ENCODE results near the gene PI4KA.
"Not testable (repeated sequence)": the region's sequence is repeated elsewhere in the genome, so short reads cannot be mapped to it uniquely, and the experiment has no call there.

Gene PI4KA

DNA sequence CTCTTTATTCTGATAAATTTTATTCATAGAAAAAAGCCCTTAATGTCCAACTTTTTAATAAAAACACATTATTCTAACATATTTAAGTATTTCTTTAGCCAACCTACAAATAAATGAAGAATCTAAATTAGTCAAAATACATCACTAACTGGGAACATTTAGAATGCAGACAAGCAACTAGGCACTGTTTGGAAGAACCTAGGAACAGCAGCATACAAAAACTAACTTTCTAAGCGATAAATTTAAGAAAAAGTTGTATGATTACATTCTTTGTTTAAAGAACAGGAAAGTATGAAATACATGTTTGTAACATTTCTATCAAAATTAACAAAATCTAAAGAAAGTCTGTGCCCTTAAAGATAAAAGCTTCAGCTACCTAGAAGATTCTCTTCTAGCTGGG, 35.3 kb downstream of the PI4KA start:
- TF ChIP-seq, protein P1, sequence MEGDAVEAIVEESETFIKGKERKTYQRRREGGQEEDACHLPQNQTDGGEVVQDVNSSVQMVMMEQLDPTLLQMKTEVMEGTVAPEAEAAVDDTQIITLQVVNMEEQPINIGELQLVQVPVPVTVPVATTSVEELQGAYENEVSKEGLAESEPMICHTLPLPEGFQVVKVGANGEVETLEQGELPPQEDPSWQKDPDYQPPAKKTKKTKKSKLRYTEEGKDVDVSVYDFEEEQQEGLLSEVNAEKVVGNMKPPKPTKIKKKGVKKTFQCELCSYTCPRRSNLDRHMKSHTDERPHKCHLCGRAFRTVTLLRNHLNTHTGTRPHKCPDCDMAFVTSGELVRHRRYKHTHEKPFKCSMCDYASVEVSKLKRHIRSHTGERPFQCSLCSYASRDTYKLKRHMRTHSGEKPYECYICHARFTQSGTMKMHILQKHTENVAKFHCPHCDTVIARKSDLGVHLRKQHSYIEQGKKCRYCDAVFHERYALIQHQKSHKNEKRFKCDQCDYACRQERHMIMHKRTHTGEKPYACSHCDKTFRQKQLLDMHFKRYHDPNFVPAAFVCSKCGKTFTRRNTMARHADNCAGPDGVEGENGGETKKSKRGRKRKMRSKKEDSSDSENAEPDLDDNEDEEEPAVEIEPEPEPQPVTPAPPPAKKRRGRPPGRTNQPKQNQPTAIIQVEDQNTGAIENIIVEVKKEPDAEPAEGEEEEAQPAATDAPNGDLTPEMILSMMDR (IDR thresholded peaks at IDR 0.05; ENCODE audit: low read depth, low read length): no peak
- no peak for DNase-seq (ENCODE audit: low read depth in 2 of 2)

DNA sequence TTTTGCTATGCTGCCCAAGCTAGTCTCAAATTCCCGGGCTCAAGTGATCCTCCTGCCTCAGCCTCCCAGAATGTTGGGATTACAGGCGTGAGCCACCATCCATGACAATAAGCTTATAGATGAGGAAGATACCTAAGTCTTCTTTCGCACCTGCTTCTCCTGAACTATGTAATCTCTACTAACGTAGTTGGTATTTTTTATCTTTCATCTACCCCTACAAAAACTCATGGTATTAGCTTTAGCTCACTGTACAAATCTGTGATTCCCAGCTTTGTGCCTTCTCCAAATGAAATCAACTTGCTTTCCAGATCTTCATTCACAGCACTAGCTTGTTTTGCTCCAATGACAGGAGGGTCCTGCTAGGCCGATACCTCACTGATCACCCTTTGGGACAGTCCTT, 36.4 kb downstream of the PI4KA start:
- no peak for DNase-seq (ENCODE audit: low read depth in 2 of 2)
- no peak overlapping the region for H3K4me3 ChIP-seq (replicated peaks in 1 of 2; ENCODE audit: low read depth in 2 of 2, low read length in 2 of 2)
- TF ChIP-seq, protein P1 (IDR thresholded peaks at IDR 0.05; ENCODE audit: low read depth, low read length): no peak

More for the DNA sequence above, 35.3 kb downstream of the PI4KA start:
- no peak overlapping the region for H3K4me3 ChIP-seq (replicated peaks in 1 of 2; ENCODE audit: low read depth in 2 of 2, low read length in 2 of 2)

DNA sequence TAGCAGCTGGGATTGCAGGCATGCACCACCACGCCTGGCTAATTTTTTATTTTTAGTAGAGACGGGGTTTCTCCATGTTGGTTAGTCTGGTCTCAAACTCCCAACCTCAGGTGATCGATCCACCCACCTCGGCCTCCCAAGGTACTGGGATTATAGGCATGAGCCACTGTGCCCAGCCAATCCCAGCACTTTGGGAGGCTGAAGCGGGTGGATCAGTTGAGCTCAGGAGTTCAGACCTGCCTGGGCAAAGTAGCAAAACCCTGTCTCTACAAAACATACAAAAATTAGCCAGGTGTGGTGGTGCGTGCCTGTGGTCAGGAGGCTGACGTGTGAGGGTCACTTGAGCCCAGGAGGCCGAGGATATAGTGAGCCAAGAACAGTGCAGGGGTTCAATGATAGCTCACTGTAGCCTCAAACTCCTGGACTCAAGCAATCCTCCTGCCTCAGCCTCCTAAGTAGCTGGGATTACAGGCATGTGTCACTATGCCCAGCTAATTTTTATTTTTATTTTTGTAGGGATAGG, 36.8 kb downstream of the PI4KA start:
- DNase-seq (ENCODE audit: low read depth in 2 of 2); H3K4me3 ChIP-seq (replicated peaks in 1 of 2; ENCODE audit: low read depth in 2 of 2, low read length in 2 of 2): not testable (repeated sequence)

DNA sequence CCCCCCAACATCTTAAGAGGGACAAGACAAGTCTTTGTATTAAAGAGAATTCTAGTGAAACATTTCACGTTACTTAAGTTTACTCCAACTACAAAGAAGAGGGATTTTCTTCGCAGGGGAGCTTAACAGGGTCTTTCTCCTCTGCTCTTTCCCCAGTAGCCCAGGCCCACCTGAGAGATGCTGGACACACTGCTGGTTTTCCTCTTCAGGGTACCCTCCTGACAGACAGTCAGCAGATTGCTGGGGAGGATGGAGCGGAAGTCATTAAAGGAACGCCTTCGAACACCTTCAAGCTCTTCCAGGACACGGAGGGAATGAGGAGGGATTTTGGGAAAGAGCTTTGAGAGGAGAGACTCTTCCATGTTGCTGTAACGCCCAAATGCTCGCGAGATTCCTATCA, 39.1 kb downstream of the PI4KA start:
- no peak for DNase-seq (ENCODE audit: low read depth in 2 of 2)
- TF ChIP-seq, protein P1 (IDR thresholded peaks at IDR 0.05; ENCODE audit: low read depth, low read length): no peak
- H3K4me3 ChIP-seq (replicated peaks in 1 of 2; ENCODE audit: low read depth in 2 of 2, low read length in 2 of 2): no peak overlapping the region

DNA sequence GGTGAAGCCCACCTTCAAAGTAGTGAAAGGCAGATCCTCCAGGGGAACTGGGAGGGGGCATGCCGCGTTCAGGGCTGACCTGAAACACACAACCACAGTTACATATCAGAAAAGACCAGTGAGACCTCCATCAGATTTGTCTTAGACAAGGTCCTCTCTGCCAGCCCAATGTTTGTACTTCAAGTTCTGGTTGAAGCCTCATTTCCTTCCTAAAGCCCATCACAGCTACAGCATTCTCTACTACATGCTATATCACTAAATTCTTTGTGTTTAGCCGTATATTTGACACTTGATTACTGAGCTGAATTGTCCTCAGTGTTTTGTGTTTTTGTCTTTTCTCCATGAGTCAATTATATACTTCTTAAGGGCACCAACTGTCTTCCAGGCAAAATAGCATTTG, 40.1 kb downstream of the PI4KA start:
- DNase-seq (ENCODE audit: low read depth in 2 of 2): no peak
- H3K4me3 ChIP-seq (replicated peaks in 1 of 2; ENCODE audit: low read depth in 2 of 2, low read length in 2 of 2): no peak overlapping the region
- TF ChIP-seq, protein P1 (IDR thresholded peaks at IDR 0.05; ENCODE audit: low read depth, low read length): no peak

DNA sequence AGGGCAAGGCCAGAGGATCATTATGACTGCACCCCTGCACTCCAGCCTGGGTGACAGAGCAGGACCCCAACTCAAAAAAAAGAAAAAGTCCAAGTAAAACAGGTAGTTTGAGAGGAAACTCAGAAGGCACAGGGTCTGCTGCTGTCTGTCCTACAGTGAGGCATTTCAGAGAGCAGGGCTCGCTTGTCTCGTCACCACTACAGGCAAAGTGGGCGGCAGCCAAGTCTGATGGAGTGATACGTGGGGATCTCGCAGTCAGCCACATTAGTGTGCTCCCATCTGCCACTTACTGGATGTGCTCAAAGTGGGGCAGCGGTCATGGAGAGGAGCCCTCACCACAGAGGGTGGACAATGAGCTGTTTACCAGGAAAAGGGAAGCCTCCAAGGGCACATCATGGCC, 42.1 kb downstream of the PI4KA start:
- H3K4me3 ChIP-seq (replicated peaks in 1 of 2; ENCODE audit: low read depth in 2 of 2, low read length in 2 of 2): no peak overlapping the region
- no peak for DNase-seq (ENCODE audit: low read depth in 2 of 2)
- TF ChIP-seq, protein P1 (IDR thresholded peaks at IDR 0.05; ENCODE audit: low read depth, low read length): no peak

DNA sequence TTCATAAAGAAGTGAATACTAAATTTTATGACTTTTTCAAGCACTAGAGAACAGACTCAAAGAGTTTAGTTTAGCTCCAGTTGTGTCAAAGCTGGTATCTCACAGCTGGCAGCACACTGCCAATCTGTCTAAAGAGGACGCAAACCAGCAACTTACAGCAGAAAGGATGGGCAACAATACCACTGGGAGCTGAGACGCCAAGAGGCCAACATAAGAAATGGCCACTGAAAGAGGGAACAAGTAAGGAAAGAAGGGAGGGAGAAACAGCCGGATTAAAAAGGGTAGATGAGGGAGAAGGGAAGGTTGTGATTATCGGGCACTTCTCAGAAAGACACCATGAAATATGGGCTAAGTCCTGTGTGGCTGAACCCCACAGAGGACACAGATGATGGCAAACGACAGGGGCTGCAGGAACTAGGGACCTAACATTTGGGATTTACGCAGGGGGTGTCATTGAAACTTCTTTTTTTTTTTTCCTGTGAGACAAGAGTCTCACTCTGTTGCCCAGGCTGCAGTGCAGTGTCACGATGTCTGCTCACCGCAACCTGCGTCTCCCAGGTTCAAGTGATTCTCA, 43.0 kb downstream of the PI4KA start:
- H3K4me3 ChIP-seq (replicated peaks in 1 of 2; ENCODE audit: low read depth in 2 of 2, low read length in 2 of 2): no peak overlapping the region
- DNase-seq (ENCODE audit: low read depth in 2 of 2): no peak

More for the DNA sequence above, 43.0 kb downstream of the PI4KA start:
- TF ChIP-seq, protein P1 (IDR thresholded peaks at IDR 0.05; ENCODE audit: low read depth, low read length): no peak

All from cardiac fibroblast (primary cell).